Fibroblast of mammary gland (primary cell): ENCODE results near the gene POFUT1.
"Not testable (repeated sequence)": the region's sequence is repeated elsewhere in the genome, so short reads cannot be mapped to it uniquely, and the experiment has no call there.

Source experiments
- DNase-seq: peaks from one replicate; pipeline ENCODE4 v3.0.0-alpha.2; 2010; ENCODE audit warnings: low read depth
- H3K4me3 ChIP-seq: 2 replicates; pipeline ENCODE4 v1.5.1; 2011; ENCODE audit warnings: low read depth, mild to moderate bottlenecking, low read length, moderate library complexity; ENCODE audit not compliant: control insufficient read depth
- CTCF ChIP-seq: conservative IDR thresholded peaks from 2 replicates; pipeline ENCODE4 v1.5.1; 2011; ENCODE audit warnings: low read depth, low read length, inconsistent platforms; ENCODE audit not compliant: control insufficient read depth, insufficient read depth

The POFUT1 gene

GRCh38 chr20:32163951-32164350 is 43.7 kb upstream of the POFUT1 start:
- no peak for TF ChIP-seq CTCF
- DNase-seq = no peak
- no peak overlapping the region for H3K4me3 ChIP-seq

- TF ChIP-seq CTCF = no peak
- H3K4me3 ChIP-seq = no peak overlapping the region
- no peak for DNase-seq
Measured at GRCh38 chr20:32164984-32165735, 42.5 kb upstream of the POFUT1 start.

GRCh38 chr20:32165836-32166545 is 41.7 kb upstream of the POFUT1 start:
- no peak for DNase-seq
- no peak overlapping the region for H3K4me3 ChIP-seq
- no peak for TF ChIP-seq CTCF

GRCh38 chr20:32167552-32167951 is 40.1 kb upstream of the POFUT1 start:
- TF ChIP-seq CTCF = no peak
- DNase-seq = no peak
- H3K4me3 ChIP-seq = no peak overlapping the region

GRCh38 chr20:32168184-32168910 is 39.3 kb upstream of the POFUT1 start:
- TF ChIP-seq CTCF = no peak
- no peak overlapping the region for H3K4me3 ChIP-seq
- DNase-seq = peak; percentile 57

GRCh38 chr20:32177696-32178095 is 30.0 kb upstream of the POFUT1 start:
- not testable (repeated sequence) for H3K4me3 ChIP-seq, DNase-seq

- no peak overlapping the region for H3K4me3 ChIP-seq
- DNase-seq = no peak
- TF ChIP-seq CTCF = no peak
Measured at GRCh38 chr20:32179515-32179914, 28.2 kb upstream of the POFUT1 start.
